HepG2 (cell line): Measurements from ENCODE around the gene WNT5B. TPM values are rescaled to one million over a fixed set of nuclear protein-coding genes. Genes with fewer than 3 reads are reported as not detected.
A peak's percentile ranks its signal among the peaks of the same experiment; 100 is the strongest.

Source experiments
- FUBP1 ChIP-seq: sonication (generic); formaldehyde crosslinking; IDR thresholded peaks from 2 replicates; pipeline ENCODE4 v1.5.1; 2020; ENCODE audit warnings: missing genetic modification reagents, mild to moderate bottlenecking, borderline replicate concordance
- HMGXB3 ChIP-seq: sonication (generic); formaldehyde crosslinking; IDR thresholded peaks from 2 replicates; pipeline ENCODE4 v1.4.0; 2020; ENCODE audit warnings: missing genetic modification reagents, borderline replicate concordance
- HNF1A ChIP-seq, 2 experiments: sonication (generic) in 1 of 2; formaldehyde crosslinking in 1 of 2; IDR thresholded peaks; 2 replicates each; pipeline versions ENCODE4 v1.4.0 to v1.6.1; 2016 to 2020; ENCODE audit warnings: borderline replicate concordance in 1 of 2, low read depth in 1 of 2, mild to moderate bottlenecking in 1 of 2, missing genetic modification reagents in 1 of 2
- KAT8 ChIP-seq: IDR thresholded peaks from 2 replicates; pipeline ENCODE4 v1.6.1; 2016; ENCODE audit warnings: missing genetic modification reagents, missing compliant biosample characterization
- KLF9 ChIP-seq: IDR thresholded peaks from 2 replicates; pipeline ENCODE4 v1.6.1; 2016; ENCODE audit warnings: low read depth
- NFATC3 ChIP-seq: sonication (generic); formaldehyde crosslinking; IDR thresholded peaks from 2 replicates; pipeline ENCODE4 v1.5.1; 2020; ENCODE audit warnings: mild to moderate bottlenecking, missing genetic modification reagents
- ZNF333 ChIP-seq: sonication (generic); formaldehyde crosslinking; IDR thresholded peaks from 2 replicates; pipeline ENCODE4 v1.4.0; 2020; ENCODE audit warnings: mild to moderate bottlenecking, missing genetic modification reagents, borderline replicate concordance
- ZNF556 ChIP-seq: sonication (generic); formaldehyde crosslinking; IDR thresholded peaks from 2 replicates; pipeline ENCODE4 v1.4.0; 2020; ENCODE audit warnings: mild to moderate bottlenecking, missing genetic modification reagents, borderline replicate concordance
- ZNF629 ChIP-seq: sonication (generic); formaldehyde crosslinking; conservative IDR thresholded peaks from 2 replicates; pipeline ENCODE4 v1.5.0; 2020; ENCODE audit warnings: missing genetic modification reagents
- ZNF652 ChIP-seq: IDR thresholded peaks from 2 replicates; pipeline ENCODE4 v1.6.1; 2016; ENCODE audit warnings: low read depth, borderline replicate concordance
- ZNF704 ChIP-seq: sonication (generic); formaldehyde crosslinking; IDR thresholded peaks from 2 replicates; pipeline ENCODE4 v1.8.1; 2023; ENCODE audit warnings: mild to moderate bottlenecking, inconsistent platforms, moderate library complexity, missing genetic modification reagents, borderline replicate concordance
- ZNF777 ChIP-seq: sonication (generic); formaldehyde crosslinking; IDR thresholded peaks from 2 replicates; pipeline ENCODE4 v1.4.0; 2020; ENCODE audit warnings: missing genetic modification reagents
- ZNF891 ChIP-seq: sonication (generic); formaldehyde crosslinking; IDR thresholded peaks from 2 replicates; pipeline ENCODE4 v1.5.0; 2020; ENCODE audit warnings: mild to moderate bottlenecking, missing genetic modification reagents
- polyA plus RNA-seq, 8 experiments: library from polyadenylated mRNA; depleted of rRNA in 3 of 8; stranded (reverse) in 7 of 8; unstranded in 1 of 8; fragments of >200 nt; fragmentation: Illumina TruSeq in 4 of 8; extraction: Trizol in 4 of 8; gene quantifications; 2 replicates each; pipeline versions ENCODE4 v1.2.1 to v1.2.3, GENCODE V29; 2011 to 2016; ENCODE audit warnings: low read depth in 4 of 8, missing spikeins in 1 of 8, mixed read lengths in 1 of 8; ENCODE audit not compliant: insufficient read depth in 1 of 8
- total RNA-seq, 5 experiments: library from RNA; depleted of rRNA; stranded (reverse); fragments of >200 nt; fragmentation: Illumina TruSeq; extraction: Trizol; gene quantifications; 2 replicates each; pipeline ENCODE4 v1.2.3, GENCODE V29; 2016; ENCODE audit warnings: low read depth in 1 of 5

The WNT5B gene
- total and polyA plus RNA-seq, 2 of the 13 experiments (the other 11 are each of a cell fraction or from before 2014, with no cell fraction given) = 0.04 TPM; not detected in 1

- TF ChIP-seq HNF1A (IDR thresholded peaks at IDR 0.05; ENCODE audit: low read depth) (no peak), HNF1A (CRISPR knock-in tag; IDR thresholded peaks at IDR 0.05; ENCODE audit: borderline replicate concordance) (no peak), ZNF629 (CRISPR knock-in tag) (no peak), KAT8 (CRISPR knock-in tag) (no peak), NFATC3 (CRISPR knock-in tag) (no peak), FUBP1 (CRISPR knock-in tag) (no peak), ZNF777 (CRISPR knock-in tag) (no peak), ZNF891 (CRISPR knock-in tag) (peak; percentile 68; the same call in 1 of the 2 replicates), KLF9 (CRISPR knock-in tag) (no peak), ZNF652 (CRISPR knock-in tag) (no peak), ZNF333 (no peak), ZNF556 (CRISPR knock-in tag) (0 out of 2 replicates have a peak, but pooled peaks have one; percentile 29), ZNF704 (no peak), HMGXB3 (no peak)
These were observed 23.7 kb upstream of the WNT5B start (continued) for GRCh38 chr12:1605129-1606020.
